DND-41 (cell line): ENCODE measurements around the gene LIX1.

ENCODE experiments used
- ATAC-seq: fragments of 200-7000 bp; cut with Tn5 transposase; 3 replicates; pipeline ENCODE4 v1.9.1; 2021; ENCODE audit warnings: low read depth; ENCODE audit not compliant: insufficient read depth
- DNase-seq: peaks from one replicate; pipeline ENCODE4 v3.0.0-alpha.2; 2020
- H2AFZ ChIP-seq: 2 replicates; pipeline ENCODE4 v1.6.0; 2012; ENCODE audit warnings: low read depth, low read length
- H3K27ac ChIP-seq: 2 replicates; pipeline ENCODE4 v1.5.1; 2012; ENCODE audit warnings: low read length, inconsistent platforms
- H3K27me3 ChIP-seq: fragments of 200-600 bp; sonication (generic); 2 replicates; pipeline ENCODE4 v1.6.0; 2012; ENCODE audit warnings: low read length, mild to moderate bottlenecking, inconsistent platforms; ENCODE audit not compliant: insufficient read depth, poor library complexity
- H3K36me3 ChIP-seq: 2 replicates; pipeline ENCODE4 v1.5.1; 2012; ENCODE audit warnings: low read length, inconsistent platforms; ENCODE audit not compliant: insufficient read depth
- H3K4me1 ChIP-seq: 2 replicates; pipeline ENCODE4 v1.5.1; 2012; ENCODE audit warnings: mild to moderate bottlenecking, low read length; ENCODE audit not compliant: insufficient read depth
- H3K4me2 ChIP-seq: 2 replicates; pipeline ENCODE4 v1.6.0; 2012; ENCODE audit warnings: mild to moderate bottlenecking, moderate library complexity, low read length, inconsistent platforms; ENCODE audit not compliant: insufficient read depth
- H3K4me3 ChIP-seq, 2 experiments: fragments of 200-600 bp in 1 of 2; shearing (Covaris generic) in 1 of 2; 2 replicates each; pipeline ENCODE4 v1.5.1; 2012 to 2016; ENCODE audit warnings: inconsistent platforms in 2 of 2, low read length in 2 of 2, mild to moderate bottlenecking in 2 of 2, low read depth in 1 of 2, moderate library complexity in 1 of 2
- H3K79me2 ChIP-seq: 2 replicates; pipeline ENCODE4 v1.6.0; 2012; ENCODE audit warnings: low read length, inconsistent platforms; ENCODE audit not compliant: insufficient read depth
- H3K9ac ChIP-seq: 2 replicates; pipeline ENCODE4 v1.6.0; 2012; ENCODE audit warnings: low read depth, mild to moderate bottlenecking, inconsistent platforms, low read length, moderate library complexity
- H3K9me3 ChIP-seq: 2 replicates; pipeline ENCODE4 v1.5.1; 2012; ENCODE audit warnings: low read length, moderate library complexity, mild to moderate bottlenecking, inconsistent platforms; ENCODE audit not compliant: insufficient read depth, severe bottlenecking
- H4K20me1 ChIP-seq: 2 replicates; pipeline ENCODE4 v1.6.0; 2012; ENCODE audit warnings: low read length; ENCODE audit not compliant: insufficient read depth
- CTCF ChIP-seq: IDR thresholded peaks from 2 replicates; pipeline ENCODE4 v1.5.1; 2012; ENCODE audit warnings: borderline replicate concordance, low read length, moderate library complexity, mild to moderate bottlenecking; ENCODE audit not compliant: poor library complexity, severe bottlenecking; ENCODE audit errors: extremely low read depth
- EZH2 ChIP-seq: IDR thresholded peaks from 3 replicates; pipeline ENCODE4 v1.6.1; 2012; ENCODE audit warnings: borderline replicate concordance, low read depth, mild to moderate bottlenecking, moderate library complexity, low read length, inconsistent platforms; ENCODE audit not compliant: severe bottlenecking

LIX1 gene

GRCh38 chr5:97131921-97132320 lies 10.5 kb downstream of the LIX1 start:
- Histone ChIP-seq H4K20me1 (no peaks in the 10 kb centered on the region), H2AFZ (no peak overlapping the region), H3K4me1 (peaks cover 12% of the 10 kb centered on the region), H3K79me2 (no peaks in the 10 kb centered on the region), H3K4me2 (no peak overlapping the region), H3K27ac (no peak overlapping the region), H3K9ac (no peak overlapping the region), H3K9me3 (no peaks in the 10 kb centered on the region), H3K4me3 (no peak overlapping the region), H3K36me3 (no peaks in the 10 kb centered on the region), H3K27me3 (no peaks in the 10 kb centered on the region)
- no peak for TF ChIP-seq EZH2
- no peak for TF ChIP-seq CTCF
- DNase-seq: no peak
- no peak for ATAC-seq

- no peak overlapping the region for H3K27ac ChIP-seq
- no peak for ATAC-seq
- H3K4me2 ChIP-seq: no peak overlapping the region
- no peaks in the 10 kb centered on the region for H3K36me3 ChIP-seq
- H3K79me2 ChIP-seq: no peaks in the 10 kb centered on the region
- peaks cover 12% of the 10 kb centered on the region for H3K4me1 ChIP-seq
- no peaks in the 10 kb centered on the region for H3K9me3 ChIP-seq
- TF ChIP-seq CTCF (no peak), EZH2 (no peak)
- H4K20me1 ChIP-seq: no peaks in the 10 kb centered on the region
- no peak for DNase-seq
- H3K9ac ChIP-seq: no peak overlapping the region
- H2AFZ ChIP-seq: no peak overlapping the region
- H3K27me3 ChIP-seq: no peaks in the 10 kb centered on the region
- H3K4me3 ChIP-seq: no peak overlapping the region
Observed at GRCh38 chr5:97131139-97131710, 11.2 kb downstream of the LIX1 start.

GRCh38 chr5:97127727-97128126 lies 14.7 kb downstream of the LIX1 start:
- no peak overlapping the region for H3K4me3 ChIP-seq
- no peak for TF ChIP-seq EZH2
- no peak for TF ChIP-seq CTCF
- no peak overlapping the region for H3K27ac ChIP-seq
- peaks cover 4% of the 10 kb centered on the region; the same call in 1 of the 2 replicates for H3K4me1 ChIP-seq
- ATAC-seq (no peak), DNase-seq (no peak)
- no peaks in the 10 kb centered on the region for H4K20me1 ChIP-seq
- H3K27me3 ChIP-seq: no peaks in the 10 kb centered on the region
- H3K9ac ChIP-seq: no peak overlapping the region
- no peaks in the 10 kb centered on the region for H3K9me3 ChIP-seq
- H3K79me2 ChIP-seq: no peaks in the 10 kb centered on the region
- H3K36me3 ChIP-seq: no peaks in the 10 kb centered on the region
- no peak overlapping the region for H3K4me2 ChIP-seq
- H2AFZ ChIP-seq: no peak overlapping the region
